WI38 (cell line): ENCODE measurements around the gene SLC25A22.

Source experiments
- H3K4me3 ChIP-seq: 2 replicates; pipeline ENCODE4 v1.5.1; 2011; ENCODE audit warnings: low read depth, mild to moderate bottlenecking, control low read depth, low read length
- CTCF ChIP-seq: IDR thresholded peaks from 2 replicates; pipeline ENCODE4 v1.5.1; 2012; ENCODE audit warnings: low read depth, mild to moderate bottlenecking, control low read depth, low read length

SLC25A22 gene

GRCh38 chr11:837990-838307 is 39.9 kb upstream of the SLC25A22 start:
- TF ChIP-seq CTCF, result no peak

GRCh38 chr11:837189-837989 is 39.3 kb upstream of the SLC25A22 start:
- no peak for TF ChIP-seq CTCF
- H3K4me3 ChIP-seq, result no peak overlapping the region

More at GRCh38 chr11:837990-838307, 39.9 kb upstream of the SLC25A22 start:
- H3K4me3 ChIP-seq, result no peak overlapping the region

GRCh38 chr11:836700-837099 is 38.6 kb upstream of the SLC25A22 start:
- no peak overlapping the region for H3K4me3 ChIP-seq
- no peak for TF ChIP-seq CTCF

- H3K4me3 ChIP-seq, result no peak overlapping the region
- no peak for TF ChIP-seq CTCF
These were observed 38.2 kb upstream of the SLC25A22 start for GRCh38 chr11:836274-836673.

GRCh38 chr11:834371-835316 is 36.6 kb upstream of the SLC25A22 start:
- no peak for TF ChIP-seq CTCF

GRCh38 chr11:833849-834311 is 35.8 kb upstream of the SLC25A22 start:
- peak overlapping the region; percentile 74 for H3K4me3 ChIP-seq

More at GRCh38 chr11:834371-835316, 36.6 kb upstream of the SLC25A22 start:
- peak overlapping the region; percentile 74 for H3K4me3 ChIP-seq

More at GRCh38 chr11:833849-834311, 35.8 kb upstream of the SLC25A22 start:
- TF ChIP-seq CTCF, result no peak
